LNCaP clone FGC (cell line): ENCODE results near the gene GTF2E1.

Source experiments
- DNase-seq: peaks from one replicate; pipeline ENCODE4 v3.0.0-alpha.2; 2011; ENCODE audit warnings: low read depth
- H3K4me3 ChIP-seq: 2 replicates; pipeline ENCODE4 v1.5.1; 2011; ENCODE audit warnings: mild to moderate bottlenecking, low read depth, low read length, control low read depth
- CTCF ChIP-seq: IDR thresholded peaks from 2 replicates; pipeline ENCODE4 v1.5.1; 2012; ENCODE audit warnings: mild to moderate bottlenecking; ENCODE audit not compliant: control insufficient read depth, insufficient read depth; ENCODE audit errors: extremely low read depth

The GTF2E1 gene

GRCh38 chr3:120742198-120742848 is at the start of gene GTF2E1, which contains the start of gene RABL3:
GTF2E1 (plus strand) TSS chr3:120742744; CDS start chr3:120750553, 7,809 bp downstream.
RABL3 (minus strand) TSS chr3:120742516; CDS start chr3:120742507, 9 bp downstream.
- H3K4me3 ChIP-seq = peak within 1 kb of the TSS; percentile 99
- TF ChIP-seq CTCF = no peak
- DNase-seq = peak; percentile 100

- peak; percentile 99 for DNase-seq
- no peak overlapping the region for H3K4me3 ChIP-seq
- TF ChIP-seq CTCF = no peak
These were observed 48.9 kb upstream of the GTF2E1 start for GRCh38 chr3:120693439-120694171.

GRCh38 chr3:120699333-120699732 is 43.2 kb upstream of the GTF2E1 start:
- no peak overlapping the region for H3K4me3 ChIP-seq
- no peak for DNase-seq
- no peak for TF ChIP-seq CTCF

GRCh38 chr3:120705884-120706582 is 36.5 kb upstream of the GTF2E1 start:
- H3K4me3 ChIP-seq = no peak overlapping the region
- DNase-seq = peak; percentile 76
- no peak for TF ChIP-seq CTCF

- TF ChIP-seq CTCF = no peak
- no peak for DNase-seq
- H3K4me3 ChIP-seq = no peak overlapping the region
These were observed 35.6 kb upstream of the GTF2E1 start for GRCh38 chr3:120706950-120707349.

- H3K4me3 ChIP-seq = no peak overlapping the region
- no peak for DNase-seq
- no peak for TF ChIP-seq CTCF
These were observed 34.1 kb upstream of the GTF2E1 start for GRCh38 chr3:120708408-120708807.
